Skeletal muscle satellite cell (primary cell): ENCODE measurements around the gene SH3BP5.
"Not testable (repeated sequence)": the region's sequence is repeated elsewhere in the genome, so short reads cannot be mapped to it uniquely, and the experiment has no call there.

Source experiments
- H3K27me3 ChIP-seq: 2 replicates; pipeline ENCODE4 v1.7.0; 2013; ENCODE audit warnings: low read length; ENCODE audit not compliant: control insufficient read depth, insufficient read depth
- H3K36me3 ChIP-seq: 2 replicates; pipeline ENCODE4 v1.7.0; 2013; ENCODE audit warnings: mild to moderate bottlenecking, control low read depth, low read length; ENCODE audit not compliant: insufficient read depth
- H3K4me1 ChIP-seq: 2 replicates; pipeline ENCODE4 v1.7.0; 2013; ENCODE audit warnings: low read length; ENCODE audit not compliant: control insufficient read depth, insufficient read depth
- H3K4me2 ChIP-seq: 2 replicates; pipeline ENCODE4 v1.7.0; 2013; ENCODE audit warnings: mild to moderate bottlenecking, low read length
- H3K4me3 ChIP-seq: 2 replicates; pipeline ENCODE4 v1.7.0; 2013; ENCODE audit warnings: low read length
- H3K9ac ChIP-seq: 2 replicates; pipeline ENCODE4 v1.7.0; 2013; ENCODE audit warnings: mild to moderate bottlenecking, low read depth, low read length, moderate library complexity
- H3K9me3 ChIP-seq: replicated peaks from 2 replicates; pipeline ENCODE4 v1.7.0; 2013; ENCODE audit warnings: mild to moderate bottlenecking, control low read depth, low read length

Gene SH3BP5

GRCh38 chr3:15359677-15360397 lies 27.5 kb upstream of the SH3BP5 start:
- no peaks in the 10 kb centered on the region for H3K36me3 ChIP-seq
- H3K4me2 ChIP-seq: no peak overlapping the region
- no peaks in the 10 kb centered on the region for H3K9me3 ChIP-seq
- H3K9ac ChIP-seq: no peak overlapping the region
- peaks cover 5% of the 10 kb centered on the region for H3K27me3 ChIP-seq
- H3K4me3 ChIP-seq: no peak overlapping the region
- H3K4me1 ChIP-seq: peaks cover 20% of the 10 kb centered on the region

- H3K9me3 ChIP-seq, H3K27me3 ChIP-seq, H3K9ac ChIP-seq, H3K4me2 ChIP-seq, H3K36me3 ChIP-seq, H3K4me3 ChIP-seq: not testable (repeated sequence)
- peaks cover 15% of the 10 kb centered on the region for H3K4me1 ChIP-seq
Measured at GRCh38 chr3:15356651-15357061, 24.3 kb upstream of the SH3BP5 start.

GRCh38 chr3:15356176-15356575 lies 23.8 kb upstream of the SH3BP5 start:
- H3K9ac ChIP-seq: no peak overlapping the region
- H3K27me3 ChIP-seq: peaks cover 5% of the 10 kb centered on the region
- no peaks in the 10 kb centered on the region for H3K9me3 ChIP-seq
- no peaks in the 10 kb centered on the region for H3K36me3 ChIP-seq
- no peak overlapping the region for H3K4me2 ChIP-seq
- H3K4me1 ChIP-seq: peaks cover 10% of the 10 kb centered on the region
- no peak overlapping the region for H3K4me3 ChIP-seq

GRCh38 chr3:15355086-15355485 lies 22.7 kb upstream of the SH3BP5 start:
- H3K27me3 ChIP-seq: peaks cover 5% of the 10 kb centered on the region
- no peak overlapping the region for H3K4me3 ChIP-seq
- no peaks in the 10 kb centered on the region for H3K9me3 ChIP-seq
- no peaks in the 10 kb centered on the region for H3K4me1 ChIP-seq
- H3K36me3 ChIP-seq: no peaks in the 10 kb centered on the region
- H3K4me2 ChIP-seq: no peak overlapping the region
- H3K9ac ChIP-seq: no peak overlapping the region

GRCh38 chr3:15354485-15354884 lies 22.1 kb upstream of the SH3BP5 start:
- Histone ChIP-seq H3K4me2 (no peak overlapping the region), H3K4me1 (no peaks in the 10 kb centered on the region)

GRCh38 chr3:15350141-15350540 lies 17.8 kb upstream of the SH3BP5 start:
- Histone ChIP-seq H3K9me3 (no peaks in the 10 kb centered on the region), H3K4me3 (no peak overlapping the region), H3K27me3 (peaks cover 25% of the 10 kb centered on the region), H3K4me2 (no peak overlapping the region), H3K4me1 (no peaks in the 10 kb centered on the region), H3K36me3 (no peaks in the 10 kb centered on the region), H3K9ac (no peak overlapping the region)

More at GRCh38 chr3:15354485-15354884, 22.1 kb upstream of the SH3BP5 start:
- Histone ChIP-seq H3K36me3 (no peaks in the 10 kb centered on the region), H3K9ac (no peak overlapping the region), H3K27me3 (peaks cover 5% of the 10 kb centered on the region), H3K9me3 (no peaks in the 10 kb centered on the region), H3K4me3 (no peak overlapping the region)

- H3K4me1 ChIP-seq, H3K4me2 ChIP-seq, H3K36me3 ChIP-seq, H3K9ac ChIP-seq, H3K9me3 ChIP-seq, H3K4me3 ChIP-seq: not testable (repeated sequence)
- H3K27me3 ChIP-seq: peaks cover 30% of the 10 kb centered on the region
Measured at GRCh38 chr3:15349438-15349837, 17.1 kb upstream of the SH3BP5 start.

GRCh38 chr3:15348246-15348645 lies 15.9 kb upstream of the SH3BP5 start:
- Histone ChIP-seq H3K4me3 (no peak overlapping the region), H3K27me3 (peaks cover 41% of the 10 kb centered on the region), H3K4me2 (no peak overlapping the region), H3K4me1 (no peaks in the 10 kb centered on the region), H3K9me3 (no peaks in the 10 kb centered on the region), H3K36me3 (no peaks in the 10 kb centered on the region), H3K9ac (no peak overlapping the region)

GRCh38 chr3:15347737-15348110 lies 15.3 kb upstream of the SH3BP5 start:
- no peaks in the 10 kb centered on the region for H3K4me1 ChIP-seq
- no peak overlapping the region for H3K4me3 ChIP-seq
- H3K36me3 ChIP-seq: no peaks in the 10 kb centered on the region
- H3K9me3 ChIP-seq: no peaks in the 10 kb centered on the region
- H3K4me2 ChIP-seq: no peak overlapping the region
- H3K27me3 ChIP-seq: peaks cover 46% of the 10 kb centered on the region
- no peak overlapping the region for H3K9ac ChIP-seq

GRCh38 chr3:15347063-15347736 lies 14.8 kb upstream of the SH3BP5 start:
- H3K9ac ChIP-seq: no peak overlapping the region
- H3K4me1 ChIP-seq: no peaks in the 10 kb centered on the region
- H3K36me3 ChIP-seq: no peaks in the 10 kb centered on the region
- H3K4me3 ChIP-seq: no peak overlapping the region
- no peak overlapping the region for H3K4me2 ChIP-seq
- H3K9me3 ChIP-seq: no peaks in the 10 kb centered on the region
- peaks cover 51% of the 10 kb centered on the region for H3K27me3 ChIP-seq

GRCh38 chr3:15346516-15346915 lies 14.1 kb upstream of the SH3BP5 start:
- no peaks in the 10 kb centered on the region for H3K4me1 ChIP-seq
- no peaks in the 10 kb centered on the region for H3K9me3 ChIP-seq
- peaks cover 54% of the 10 kb centered on the region for H3K27me3 ChIP-seq
- H3K9ac ChIP-seq: no peak overlapping the region
- H3K4me2 ChIP-seq: no peak overlapping the region
- H3K4me3 ChIP-seq: no peak overlapping the region
- H3K36me3 ChIP-seq: no peaks in the 10 kb centered on the region

GRCh38 chr3:15345608-15346137 lies 13.3 kb upstream of the SH3BP5 start:
- H3K27me3 ChIP-seq: peaks cover 54% of the 10 kb centered on the region
- H3K4me1 ChIP-seq: no peaks in the 10 kb centered on the region
- no peaks in the 10 kb centered on the region for H3K36me3 ChIP-seq
- no peak overlapping the region for H3K9ac ChIP-seq
- no peak overlapping the region for H3K4me2 ChIP-seq
- no peak overlapping the region for H3K4me3 ChIP-seq
- no peaks in the 10 kb centered on the region for H3K9me3 ChIP-seq
